Measurements from ENCODE around the gene PCDH15.
"Not testable (repeated sequence)": the region's sequence is repeated elsewhere in the genome, so short reads cannot be mapped to it uniquely, and the experiment has no call there.

Gene PCDH15

GRCh38 chr10:54576541-54576940 lies 224.5 kb downstream of the PCDH15 start:
- Histone ChIP-seq H3K4me3 (ENCODE audit: low read depth, low read length) (no peak overlapping the region), H3K79me2 (ENCODE audit: control insufficient read depth, insufficient read depth, low read length, unreplicated experiment) (no peaks in the 10 kb centered on the region), H2AFZ (ENCODE audit: low read length, unreplicated experiment) (no peak overlapping the region)

GRCh38 chr10:54559498-54559897 lies 241.5 kb downstream of the PCDH15 start:
- H2AFZ ChIP-seq (ENCODE audit: low read length, unreplicated experiment), result no peak overlapping the region
- H3K27ac ChIP-seq (ENCODE audit: low read depth, low read length), result no peak overlapping the region
- H3K79me2 ChIP-seq (ENCODE audit: control insufficient read depth, insufficient read depth, low read length, unreplicated experiment), result no peaks in the 10 kb centered on the region
- H3K27me3 ChIP-seq (ENCODE audit: insufficient read depth, low read length), result no peaks in the 10 kb centered on the region
- no peak overlapping the region for H3K4me3 ChIP-seq (ENCODE audit: low read depth, low read length)
- no peaks in the 10 kb centered on the region for H3K36me3 ChIP-seq (ENCODE audit: insufficient read depth, low read length)
- H3K4me1 ChIP-seq (ENCODE audit: control insufficient read depth, insufficient read depth, low read length, unreplicated experiment), result no peaks in the 10 kb centered on the region

More at GRCh38 chr10:54576541-54576940, 224.5 kb downstream of the PCDH15 start:
- no peaks in the 10 kb centered on the region for H3K36me3 ChIP-seq (ENCODE audit: insufficient read depth, low read length)
- no peaks in the 10 kb centered on the region for H3K27me3 ChIP-seq (ENCODE audit: insufficient read depth, low read length)
- no peaks in the 10 kb centered on the region for H3K4me1 ChIP-seq (ENCODE audit: control insufficient read depth, insufficient read depth, low read length, unreplicated experiment)
- H3K27ac ChIP-seq (ENCODE audit: low read depth, low read length), result no peak overlapping the region

GRCh38 chr10:54554028-54554427 lies 247.0 kb downstream of the PCDH15 start:
- H2AFZ ChIP-seq (ENCODE audit: low read length, unreplicated experiment), result no peak overlapping the region
- no peaks in the 10 kb centered on the region for H3K36me3 ChIP-seq (ENCODE audit: insufficient read depth, low read length)
- H3K27ac ChIP-seq (ENCODE audit: low read depth, low read length), result no peak overlapping the region
- no peak overlapping the region for H3K4me3 ChIP-seq (ENCODE audit: low read depth, low read length)
- no peaks in the 10 kb centered on the region for H3K4me1 ChIP-seq (ENCODE audit: control insufficient read depth, insufficient read depth, low read length, unreplicated experiment)
- H3K79me2 ChIP-seq (ENCODE audit: control insufficient read depth, insufficient read depth, low read length, unreplicated experiment), result no peaks in the 10 kb centered on the region
- H3K27me3 ChIP-seq (ENCODE audit: insufficient read depth, low read length), result no peaks in the 10 kb centered on the region

- no peaks in the 10 kb centered on the region for H3K79me2 ChIP-seq (ENCODE audit: control insufficient read depth, insufficient read depth, low read length, unreplicated experiment)
- no peak overlapping the region for H3K27ac ChIP-seq (ENCODE audit: low read depth, low read length)
- no peak overlapping the region for H3K4me3 ChIP-seq (ENCODE audit: low read depth, low read length)
- no peaks in the 10 kb centered on the region for H3K36me3 ChIP-seq (ENCODE audit: insufficient read depth, low read length)
- H3K4me1 ChIP-seq (ENCODE audit: control insufficient read depth, insufficient read depth, low read length, unreplicated experiment), result no peaks in the 10 kb centered on the region
- H2AFZ ChIP-seq (ENCODE audit: low read length, unreplicated experiment), result no peak overlapping the region
- H3K27me3 ChIP-seq (ENCODE audit: insufficient read depth, low read length), result no peaks in the 10 kb centered on the region
Measured at GRCh38 chr10:54550016-54550415, 251.0 kb downstream of the PCDH15 start.

- Histone ChIP-seq H3K4me1 (ENCODE audit: control insufficient read depth, insufficient read depth, low read length, unreplicated experiment) (no peaks in the 10 kb centered on the region), H3K27me3 (ENCODE audit: insufficient read depth, low read length) (no peaks in the 10 kb centered on the region), H2AFZ (ENCODE audit: low read length, unreplicated experiment) (no peak overlapping the region), H3K27ac (ENCODE audit: low read depth, low read length) (no peak overlapping the region), H3K36me3 (ENCODE audit: insufficient read depth, low read length) (no peaks in the 10 kb centered on the region), H3K4me3 (ENCODE audit: low read depth, low read length) (no peak overlapping the region), H3K79me2 (ENCODE audit: control insufficient read depth, insufficient read depth, low read length, unreplicated experiment) (no peaks in the 10 kb centered on the region)
Measured at GRCh38 chr10:54531296-54531695, 269.7 kb downstream of the PCDH15 start.

- Histone ChIP-seq H3K4me1 (ENCODE audit: control insufficient read depth, insufficient read depth, low read length, unreplicated experiment) (no peaks in the 10 kb centered on the region), H2AFZ (ENCODE audit: low read length, unreplicated experiment) (no peak overlapping the region), H3K4me3 (ENCODE audit: low read depth, low read length) (no peak overlapping the region), H3K27ac (ENCODE audit: low read depth, low read length) (no peak overlapping the region), H3K27me3 (ENCODE audit: insufficient read depth, low read length) (no peaks in the 10 kb centered on the region), H3K36me3 (ENCODE audit: insufficient read depth, low read length) (no peaks in the 10 kb centered on the region), H3K79me2 (ENCODE audit: control insufficient read depth, insufficient read depth, low read length, unreplicated experiment) (no peaks in the 10 kb centered on the region)
Measured at GRCh38 chr10:54530299-54530698, 270.7 kb downstream of the PCDH15 start.

GRCh38 chr10:54525816-54526215 lies 275.2 kb downstream of the PCDH15 start:
- H3K4me3 ChIP-seq (ENCODE audit: low read depth, low read length), result no peak overlapping the region
- no peaks in the 10 kb centered on the region for H3K79me2 ChIP-seq (ENCODE audit: control insufficient read depth, insufficient read depth, low read length, unreplicated experiment)
- H3K36me3 ChIP-seq (ENCODE audit: insufficient read depth, low read length), result no peaks in the 10 kb centered on the region
- H3K4me1 ChIP-seq (ENCODE audit: control insufficient read depth, insufficient read depth, low read length, unreplicated experiment), result no peaks in the 10 kb centered on the region
- H3K27ac ChIP-seq (ENCODE audit: low read depth, low read length), result no peak overlapping the region
- no peak overlapping the region for H2AFZ ChIP-seq (ENCODE audit: low read length, unreplicated experiment)
- no peaks in the 10 kb centered on the region for H3K27me3 ChIP-seq (ENCODE audit: insufficient read depth, low read length)

GRCh38 chr10:54515244-54515643 lies 285.8 kb downstream of the PCDH15 start:
- not testable (repeated sequence) for H2AFZ ChIP-seq (ENCODE audit: low read length, unreplicated experiment); H3K4me3 ChIP-seq (ENCODE audit: low read depth, low read length); H3K4me1 ChIP-seq (ENCODE audit: control insufficient read depth, insufficient read depth, low read length, unreplicated experiment); H3K27me3 ChIP-seq (ENCODE audit: insufficient read depth, low read length); H3K36me3 ChIP-seq (ENCODE audit: insufficient read depth, low read length); H3K27ac ChIP-seq (ENCODE audit: low read depth, low read length); H3K79me2 ChIP-seq (ENCODE audit: control insufficient read depth, insufficient read depth, low read length, unreplicated experiment)

- no peak overlapping the region for H3K27ac ChIP-seq (ENCODE audit: low read depth, low read length)
- no peaks in the 10 kb centered on the region for H3K36me3 ChIP-seq (ENCODE audit: insufficient read depth, low read length)
- H2AFZ ChIP-seq (ENCODE audit: low read length, unreplicated experiment), result no peak overlapping the region
- H3K79me2 ChIP-seq (ENCODE audit: control insufficient read depth, insufficient read depth, low read length, unreplicated experiment), result no peaks in the 10 kb centered on the region
- H3K4me1 ChIP-seq (ENCODE audit: control insufficient read depth, insufficient read depth, low read length, unreplicated experiment), result no peaks in the 10 kb centered on the region
- H3K27me3 ChIP-seq (ENCODE audit: insufficient read depth, low read length), result no peaks in the 10 kb centered on the region
- no peak overlapping the region for H3K4me3 ChIP-seq (ENCODE audit: low read depth, low read length)
Measured at GRCh38 chr10:54503863-54504262, 297.2 kb downstream of the PCDH15 start.

- no peak overlapping the region for H3K27ac ChIP-seq (ENCODE audit: low read depth, low read length)
- no peaks in the 10 kb centered on the region for H3K79me2 ChIP-seq (ENCODE audit: control insufficient read depth, insufficient read depth, low read length, unreplicated experiment)
- H3K36me3 ChIP-seq (ENCODE audit: insufficient read depth, low read length), result no peaks in the 10 kb centered on the region
- H2AFZ ChIP-seq (ENCODE audit: low read length, unreplicated experiment), result no peak overlapping the region
- no peaks in the 10 kb centered on the region for H3K4me1 ChIP-seq (ENCODE audit: control insufficient read depth, insufficient read depth, low read length, unreplicated experiment)
- H3K4me3 ChIP-seq (ENCODE audit: low read depth, low read length), result no peak overlapping the region
- H3K27me3 ChIP-seq (ENCODE audit: insufficient read depth, low read length), result no peaks in the 10 kb centered on the region
Measured at GRCh38 chr10:54501929-54502328, 299.1 kb downstream of the PCDH15 start.

GRCh38 chr10:54496852-54497251 lies 304.2 kb downstream of the PCDH15 start:
- no peaks in the 10 kb centered on the region for H3K27me3 ChIP-seq (ENCODE audit: insufficient read depth, low read length)
- no peak overlapping the region for H3K4me3 ChIP-seq (ENCODE audit: low read depth, low read length)
- no peaks in the 10 kb centered on the region for H3K4me1 ChIP-seq (ENCODE audit: control insufficient read depth, insufficient read depth, low read length, unreplicated experiment)
- H3K79me2 ChIP-seq (ENCODE audit: control insufficient read depth, insufficient read depth, low read length, unreplicated experiment), result no peaks in the 10 kb centered on the region
- H3K36me3 ChIP-seq (ENCODE audit: insufficient read depth, low read length), result no peaks in the 10 kb centered on the region
- no peak overlapping the region for H3K27ac ChIP-seq (ENCODE audit: low read depth, low read length)
- no peak overlapping the region for H2AFZ ChIP-seq (ENCODE audit: low read length, unreplicated experiment)

All from ACC112 (cell line).